WTC11 (cell line): ENCODE measurements around the gene HEYL. TPM values are rescaled to one million over a fixed set of nuclear protein-coding genes. Genes with fewer than 3 reads are reported as not detected.

ENCODE experiments used
- ATAC-seq: fragments of 200-7000 bp; cut with Tn5 transposase; 2 replicates; pipeline ENCODE4 v1.10.0; 2021; ENCODE audit warnings: mild to moderate bottlenecking, moderate library complexity
- CTCF ChIA-PET: fragments of 300-600 bp; sonication (Branson Sonifier 250); formaldehyde crosslinking; loops from one replicate; lab custom pipeline; 2021; ENCODE audit warnings: antibody characterized with exemption; lab: Charles Lee
- POLR2A ChIA-PET: fragments of 350-600 bp; sonication (Branson Sonifier 250); formaldehyde crosslinking; loops from one replicate; lab custom pipeline; 2021; ENCODE audit warnings: antibody characterized with exemption; lab: Charles Lee
- DNase-seq: peaks from one replicate; pipeline ENCODE4 v3.0.0; 2021; ENCODE audit warnings: low spot score
- H3K27ac Mint-ChIP-seq: 2 replicates; pipeline ENCODE4 v1.8.0; 2021; ENCODE audit warnings: mixed read lengths
- H3K27me3 Mint-ChIP-seq: 2 replicates; pipeline ENCODE4 v1.8.0; 2021; ENCODE audit warnings: low read depth, mild to moderate bottlenecking, moderate library complexity, mixed read lengths
- H3K36me3 Mint-ChIP-seq: 2 replicates; pipeline ENCODE4 v1.8.0; 2021; ENCODE audit warnings: mixed read lengths
- H3K4me1 Mint-ChIP-seq: 2 replicates; pipeline ENCODE4 v1.8.0; 2022; ENCODE audit warnings: mixed read lengths
- H3K4me3 Mint-ChIP-seq: 2 replicates; pipeline ENCODE4 v1.8.0; 2021; ENCODE audit warnings: mild to moderate bottlenecking, moderate library complexity, mixed read lengths
- H3K9me3 Mint-ChIP-seq: 2 replicates; pipeline ENCODE4 v1.8.0; 2021; ENCODE audit warnings: mixed read lengths
- EMX1 ChIP-seq: fragments of 250-450 bp; sonication (Bioruptor Pico); IDR thresholded peaks from 2 replicates; pipeline ENCODE4 v1.8.0; 2021; ENCODE audit warnings: mild to moderate bottlenecking
- FOXJ3 ChIP-seq: sonication (generic); formaldehyde crosslinking; IDR thresholded peaks from 2 replicates; pipeline ENCODE4 v1.9.0; 2021; ENCODE audit warnings: missing genetic modification reagents, mild to moderate bottlenecking, borderline replicate concordance
- FOXP1 ChIP-seq: sonication (generic); formaldehyde crosslinking; IDR thresholded peaks from 2 replicates; pipeline ENCODE4 v1.8.0; 2022; ENCODE audit warnings: missing genetic modification reagents, mild to moderate bottlenecking, moderate library complexity, borderline replicate concordance
- JUN ChIP-seq: sonication (generic); formaldehyde crosslinking; IDR thresholded peaks from 2 replicates; pipeline ENCODE4 v1.8.0; 2023; ENCODE audit warnings: mild to moderate bottlenecking, missing genetic modification reagents
- MXD4 ChIP-seq: fragments of 250-450 bp; sonication (Bioruptor Pico); IDR thresholded peaks from 2 replicates; pipeline ENCODE4 v1.8.0; 2021; ENCODE audit warnings: mild to moderate bottlenecking, moderate library complexity, borderline replicate concordance
- NFATC4 ChIP-seq: fragments of 250-450 bp; sonication (Bioruptor Pico); IDR thresholded peaks from 2 replicates; pipeline ENCODE4 v1.9.0; 2021; ENCODE audit warnings: mild to moderate bottlenecking
- NR3C1 ChIP-seq: sonication (generic); formaldehyde crosslinking; conservative IDR thresholded peaks from 2 replicates; pipeline ENCODE4 v1.8.1; 2023; ENCODE audit warnings: low read depth, mild to moderate bottlenecking, missing genetic modification reagents
- RELA ChIP-seq: sonication (generic); formaldehyde crosslinking; IDR thresholded peaks from 2 replicates; pipeline ENCODE4 v1.8.1; 2022; ENCODE audit warnings: missing genetic modification reagents, mild to moderate bottlenecking, borderline replicate concordance
- SP1 ChIP-seq: sonication (generic); formaldehyde crosslinking; conservative IDR thresholded peaks from 2 replicates; pipeline ENCODE4 v1.8.1; 2022; ENCODE audit warnings: missing genetic modification reagents
- TEAD1 ChIP-seq: sonication (generic); formaldehyde crosslinking; IDR thresholded peaks from 2 replicates; pipeline ENCODE4 v1.8.0; 2022; ENCODE audit warnings: mild to moderate bottlenecking, missing genetic modification reagents
- TP53 ChIP-seq: sonication (generic); formaldehyde crosslinking; IDR thresholded peaks from 2 replicates; pipeline ENCODE4 v1.8.1; 2023; ENCODE audit warnings: mild to moderate bottlenecking, missing genetic modification reagents
- ZNF138 ChIP-seq: sonication (generic); formaldehyde crosslinking; conservative IDR thresholded peaks from 2 replicates; pipeline ENCODE4 v1.8.1; 2022; ENCODE audit warnings: mild to moderate bottlenecking, moderate library complexity, missing genetic modification reagents
- ZNF317 ChIP-seq: sonication (generic); formaldehyde crosslinking; IDR thresholded peaks from 2 replicates; pipeline ENCODE4 v1.8.1; 2023; ENCODE audit warnings: low read depth, mild to moderate bottlenecking, moderate library complexity, missing genetic modification reagents, borderline replicate concordance
- ZNF423 ChIP-seq: fragments of 250-450 bp; sonication (Bioruptor Pico); IDR thresholded peaks from 2 replicates; pipeline ENCODE4 v2.1.2; 2022; ENCODE audit warnings: mild to moderate bottlenecking, moderate library complexity
- total RNA-seq: library from RNA; stranded (reverse); gene quantifications from 3 replicates; pipeline ENCODE4 v1.2.3, GENCODE V29; 2021
- TF ChIP-seq, protein P1 (sequence below): fragments of 250-450 bp; sonication (Bioruptor Pico); IDR thresholded peaks from 2 replicates; pipeline ENCODE4 v1.9.0; 2021; ENCODE audit warnings: mild to moderate bottlenecking, borderline replicate concordance
- TF ChIP-seq, protein P2 (sequence below): fragments of 250-450 bp; sonication (Bioruptor Pico); IDR thresholded peaks from 2 replicates; pipeline ENCODE4 v1.9.0; 2021; ENCODE audit warnings: mild to moderate bottlenecking
- TF ChIP-seq, protein P3 (sequence below): sonication (generic); formaldehyde crosslinking; conservative IDR thresholded peaks from 2 replicates; pipeline ENCODE4 v1.8.1; 2023; ENCODE audit warnings: mild to moderate bottlenecking, low read depth, missing genetic modification reagents, moderate library complexity
- TF ChIP-seq, protein P4 (sequence below): sonication (generic); formaldehyde crosslinking; IDR thresholded peaks from 2 replicates; pipeline ENCODE4 v1.8.1; 2023; ENCODE audit warnings: mild to moderate bottlenecking, missing genetic modification reagents
- TF ChIP-seq, protein P5 (sequence below): sonication (generic); formaldehyde crosslinking; IDR thresholded peaks from 2 replicates; pipeline ENCODE4 v1.8.0; 2023; ENCODE audit warnings: missing genetic modification reagents, mild to moderate bottlenecking, borderline replicate concordance
- TF ChIP-seq, protein P6 (sequence below): sonication (generic); formaldehyde crosslinking; IDR thresholded peaks from 2 replicates; pipeline ENCODE4 v1.8.1; 2022; ENCODE audit warnings: low read depth, missing genetic modification reagents, borderline replicate concordance

HEYL gene
- total RNA-seq, 1 experiment from 2014 or later, result 2.3 TPM

DNA sequence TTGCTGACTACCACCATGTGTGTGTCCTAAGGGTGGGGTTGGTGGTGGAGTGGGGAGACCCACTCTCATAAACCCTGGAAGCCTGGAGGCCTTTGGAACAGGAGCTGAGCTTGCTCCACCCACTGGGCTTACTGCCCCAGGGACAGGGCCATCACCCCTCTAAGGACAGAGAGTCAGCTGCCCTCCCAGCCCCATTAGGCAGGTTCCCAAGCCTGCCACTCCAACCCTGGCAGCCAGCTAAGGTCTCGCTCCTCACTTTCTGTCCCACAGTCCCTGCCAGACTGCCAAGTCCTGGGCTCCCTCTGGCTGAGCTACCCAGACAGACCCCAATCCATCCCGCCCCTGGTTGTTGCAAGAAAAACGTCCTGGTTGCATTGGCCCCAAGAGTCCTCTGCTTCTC lies 28.7 kb upstream of the HEYL start:
- Mint-ChIP-seq H3K4me1 (no peaks in the 10 kb centered on the region), H3K4me3 (no peak overlapping the region), H3K9me3 (no peaks in the 10 kb centered on the region), H3K27ac (no peak overlapping the region), H3K36me3 (no peaks in the 10 kb centered on the region), H3K27me3 (peaks cover 100% of the 10 kb centered on the region)
- TF ChIP-seq FOXJ3 (CRISPR knock-in tag), result no peak
- TF ChIP-seq RELA, result no peak
- no peak for TF ChIP-seq EMX1 (CRISPR knock-in tag)
- no peak for TF ChIP-seq NFATC4 (CRISPR knock-in tag)
- no peak for TF ChIP-seq ZNF138 (CRISPR knock-in tag)
- TF ChIP-seq, protein P1, sequence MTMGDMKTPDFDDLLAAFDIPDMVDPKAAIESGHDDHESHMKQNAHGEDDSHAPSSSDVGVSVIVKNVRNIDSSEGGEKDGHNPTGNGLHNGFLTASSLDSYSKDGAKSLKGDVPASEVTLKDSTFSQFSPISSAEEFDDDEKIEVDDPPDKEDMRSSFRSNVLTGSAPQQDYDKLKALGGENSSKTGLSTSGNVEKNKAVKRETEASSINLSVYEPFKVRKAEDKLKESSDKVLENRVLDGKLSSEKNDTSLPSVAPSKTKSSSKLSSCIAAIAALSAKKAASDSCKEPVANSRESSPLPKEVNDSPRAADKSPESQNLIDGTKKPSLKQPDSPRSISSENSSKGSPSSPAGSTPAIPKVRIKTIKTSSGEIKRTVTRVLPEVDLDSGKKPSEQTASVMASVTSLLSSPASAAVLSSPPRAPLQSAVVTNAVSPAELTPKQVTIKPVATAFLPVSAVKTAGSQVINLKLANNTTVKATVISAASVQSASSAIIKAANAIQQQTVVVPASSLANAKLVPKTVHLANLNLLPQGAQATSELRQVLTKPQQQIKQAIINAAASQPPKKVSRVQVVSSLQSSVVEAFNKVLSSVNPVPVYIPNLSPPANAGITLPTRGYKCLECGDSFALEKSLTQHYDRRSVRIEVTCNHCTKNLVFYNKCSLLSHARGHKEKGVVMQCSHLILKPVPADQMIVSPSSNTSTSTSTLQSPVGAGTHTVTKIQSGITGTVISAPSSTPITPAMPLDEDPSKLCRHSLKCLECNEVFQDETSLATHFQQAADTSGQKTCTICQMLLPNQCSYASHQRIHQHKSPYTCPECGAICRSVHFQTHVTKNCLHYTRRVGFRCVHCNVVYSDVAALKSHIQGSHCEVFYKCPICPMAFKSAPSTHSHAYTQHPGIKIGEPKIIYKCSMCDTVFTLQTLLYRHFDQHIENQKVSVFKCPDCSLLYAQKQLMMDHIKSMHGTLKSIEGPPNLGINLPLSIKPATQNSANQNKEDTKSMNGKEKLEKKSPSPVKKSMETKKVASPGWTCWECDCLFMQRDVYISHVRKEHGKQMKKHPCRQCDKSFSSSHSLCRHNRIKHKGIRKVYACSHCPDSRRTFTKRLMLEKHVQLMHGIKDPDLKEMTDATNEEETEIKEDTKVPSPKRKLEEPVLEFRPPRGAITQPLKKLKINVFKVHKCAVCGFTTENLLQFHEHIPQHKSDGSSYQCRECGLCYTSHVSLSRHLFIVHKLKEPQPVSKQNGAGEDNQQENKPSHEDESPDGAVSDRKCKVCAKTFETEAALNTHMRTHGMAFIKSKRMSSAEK, result no peak
- no peak for TF ChIP-seq TP53 (CRISPR knock-in tag)
- no peak for TF ChIP-seq ZNF423 (CRISPR knock-in tag)
- TF ChIP-seq, protein P2, sequence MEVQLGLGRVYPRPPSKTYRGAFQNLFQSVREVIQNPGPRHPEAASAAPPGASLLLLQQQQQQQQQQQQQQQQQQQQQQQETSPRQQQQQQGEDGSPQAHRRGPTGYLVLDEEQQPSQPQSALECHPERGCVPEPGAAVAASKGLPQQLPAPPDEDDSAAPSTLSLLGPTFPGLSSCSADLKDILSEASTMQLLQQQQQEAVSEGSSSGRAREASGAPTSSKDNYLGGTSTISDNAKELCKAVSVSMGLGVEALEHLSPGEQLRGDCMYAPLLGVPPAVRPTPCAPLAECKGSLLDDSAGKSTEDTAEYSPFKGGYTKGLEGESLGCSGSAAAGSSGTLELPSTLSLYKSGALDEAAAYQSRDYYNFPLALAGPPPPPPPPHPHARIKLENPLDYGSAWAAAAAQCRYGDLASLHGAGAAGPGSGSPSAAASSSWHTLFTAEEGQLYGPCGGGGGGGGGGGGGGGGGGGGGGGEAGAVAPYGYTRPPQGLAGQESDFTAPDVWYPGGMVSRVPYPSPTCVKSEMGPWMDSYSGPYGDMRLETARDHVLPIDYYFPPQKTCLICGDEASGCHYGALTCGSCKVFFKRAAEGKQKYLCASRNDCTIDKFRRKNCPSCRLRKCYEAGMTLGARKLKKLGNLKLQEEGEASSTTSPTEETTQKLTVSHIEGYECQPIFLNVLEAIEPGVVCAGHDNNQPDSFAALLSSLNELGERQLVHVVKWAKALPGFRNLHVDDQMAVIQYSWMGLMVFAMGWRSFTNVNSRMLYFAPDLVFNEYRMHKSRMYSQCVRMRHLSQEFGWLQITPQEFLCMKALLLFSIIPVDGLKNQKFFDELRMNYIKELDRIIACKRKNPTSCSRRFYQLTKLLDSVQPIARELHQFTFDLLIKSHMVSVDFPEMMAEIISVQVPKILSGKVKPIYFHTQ (CRISPR knock-in tag), result no peak
- no peak for TF ChIP-seq SP1 (CRISPR knock-in tag)
- no peak for TF ChIP-seq MXD4 (CRISPR knock-in tag)
- no peak for TF ChIP-seq FOXP1 (CRISPR knock-in tag)
- TF ChIP-seq, protein P3, sequence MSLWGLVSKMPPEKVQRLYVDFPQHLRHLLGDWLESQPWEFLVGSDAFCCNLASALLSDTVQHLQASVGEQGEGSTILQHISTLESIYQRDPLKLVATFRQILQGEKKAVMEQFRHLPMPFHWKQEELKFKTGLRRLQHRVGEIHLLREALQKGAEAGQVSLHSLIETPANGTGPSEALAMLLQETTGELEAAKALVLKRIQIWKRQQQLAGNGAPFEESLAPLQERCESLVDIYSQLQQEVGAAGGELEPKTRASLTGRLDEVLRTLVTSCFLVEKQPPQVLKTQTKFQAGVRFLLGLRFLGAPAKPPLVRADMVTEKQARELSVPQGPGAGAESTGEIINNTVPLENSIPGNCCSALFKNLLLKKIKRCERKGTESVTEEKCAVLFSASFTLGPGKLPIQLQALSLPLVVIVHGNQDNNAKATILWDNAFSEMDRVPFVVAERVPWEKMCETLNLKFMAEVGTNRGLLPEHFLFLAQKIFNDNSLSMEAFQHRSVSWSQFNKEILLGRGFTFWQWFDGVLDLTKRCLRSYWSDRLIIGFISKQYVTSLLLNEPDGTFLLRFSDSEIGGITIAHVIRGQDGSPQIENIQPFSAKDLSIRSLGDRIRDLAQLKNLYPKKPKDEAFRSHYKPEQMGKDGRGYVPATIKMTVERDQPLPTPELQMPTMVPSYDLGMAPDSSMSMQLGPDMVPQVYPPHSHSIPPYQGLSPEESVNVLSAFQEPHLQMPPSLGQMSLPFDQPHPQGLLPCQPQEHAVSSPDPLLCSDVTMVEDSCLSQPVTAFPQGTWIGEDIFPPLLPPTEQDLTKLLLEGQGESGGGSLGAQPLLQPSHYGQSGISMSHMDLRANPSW, result no peak
- no peak for TF ChIP-seq NR3C1 (CRISPR knock-in tag)
- no peak for TF ChIP-seq ZNF317 (CRISPR knock-in tag)
- TF ChIP-seq, protein P4, sequence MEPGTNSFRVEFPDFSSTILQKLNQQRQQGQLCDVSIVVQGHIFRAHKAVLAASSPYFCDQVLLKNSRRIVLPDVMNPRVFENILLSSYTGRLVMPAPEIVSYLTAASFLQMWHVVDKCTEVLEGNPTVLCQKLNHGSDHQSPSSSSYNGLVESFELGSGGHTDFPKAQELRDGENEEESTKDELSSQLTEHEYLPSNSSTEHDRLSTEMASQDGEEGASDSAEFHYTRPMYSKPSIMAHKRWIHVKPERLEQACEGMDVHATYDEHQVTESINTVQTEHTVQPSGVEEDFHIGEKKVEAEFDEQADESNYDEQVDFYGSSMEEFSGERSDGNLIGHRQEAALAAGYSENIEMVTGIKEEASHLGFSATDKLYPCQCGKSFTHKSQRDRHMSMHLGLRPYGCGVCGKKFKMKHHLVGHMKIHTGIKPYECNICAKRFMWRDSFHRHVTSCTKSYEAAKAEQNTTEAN, result no peak
- TF ChIP-seq, protein P5, sequence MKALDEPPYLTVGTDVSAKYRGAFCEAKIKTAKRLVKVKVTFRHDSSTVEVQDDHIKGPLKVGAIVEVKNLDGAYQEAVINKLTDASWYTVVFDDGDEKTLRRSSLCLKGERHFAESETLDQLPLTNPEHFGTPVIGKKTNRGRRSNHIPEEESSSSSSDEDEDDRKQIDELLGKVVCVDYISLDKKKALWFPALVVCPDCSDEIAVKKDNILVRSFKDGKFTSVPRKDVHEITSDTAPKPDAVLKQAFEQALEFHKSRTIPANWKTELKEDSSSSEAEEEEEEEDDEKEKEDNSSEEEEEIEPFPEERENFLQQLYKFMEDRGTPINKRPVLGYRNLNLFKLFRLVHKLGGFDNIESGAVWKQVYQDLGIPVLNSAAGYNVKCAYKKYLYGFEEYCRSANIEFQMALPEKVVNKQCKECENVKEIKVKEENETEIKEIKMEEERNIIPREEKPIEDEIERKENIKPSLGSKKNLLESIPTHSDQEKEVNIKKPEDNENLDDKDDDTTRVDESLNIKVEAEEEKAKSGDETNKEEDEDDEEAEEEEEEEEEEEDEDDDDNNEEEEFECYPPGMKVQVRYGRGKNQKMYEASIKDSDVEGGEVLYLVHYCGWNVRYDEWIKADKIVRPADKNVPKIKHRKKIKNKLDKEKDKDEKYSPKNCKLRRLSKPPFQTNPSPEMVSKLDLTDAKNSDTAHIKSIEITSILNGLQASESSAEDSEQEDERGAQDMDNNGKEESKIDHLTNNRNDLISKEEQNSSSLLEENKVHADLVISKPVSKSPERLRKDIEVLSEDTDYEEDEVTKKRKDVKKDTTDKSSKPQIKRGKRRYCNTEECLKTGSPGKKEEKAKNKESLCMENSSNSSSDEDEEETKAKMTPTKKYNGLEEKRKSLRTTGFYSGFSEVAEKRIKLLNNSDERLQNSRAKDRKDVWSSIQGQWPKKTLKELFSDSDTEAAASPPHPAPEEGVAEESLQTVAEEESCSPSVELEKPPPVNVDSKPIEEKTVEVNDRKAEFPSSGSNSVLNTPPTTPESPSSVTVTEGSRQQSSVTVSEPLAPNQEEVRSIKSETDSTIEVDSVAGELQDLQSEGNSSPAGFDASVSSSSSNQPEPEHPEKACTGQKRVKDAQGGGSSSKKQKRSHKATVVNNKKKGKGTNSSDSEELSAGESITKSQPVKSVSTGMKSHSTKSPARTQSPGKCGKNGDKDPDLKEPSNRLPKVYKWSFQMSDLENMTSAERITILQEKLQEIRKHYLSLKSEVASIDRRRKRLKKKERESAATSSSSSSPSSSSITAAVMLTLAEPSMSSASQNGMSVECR (CRISPR knock-in tag), result no peak
- TF ChIP-seq, protein P6, sequence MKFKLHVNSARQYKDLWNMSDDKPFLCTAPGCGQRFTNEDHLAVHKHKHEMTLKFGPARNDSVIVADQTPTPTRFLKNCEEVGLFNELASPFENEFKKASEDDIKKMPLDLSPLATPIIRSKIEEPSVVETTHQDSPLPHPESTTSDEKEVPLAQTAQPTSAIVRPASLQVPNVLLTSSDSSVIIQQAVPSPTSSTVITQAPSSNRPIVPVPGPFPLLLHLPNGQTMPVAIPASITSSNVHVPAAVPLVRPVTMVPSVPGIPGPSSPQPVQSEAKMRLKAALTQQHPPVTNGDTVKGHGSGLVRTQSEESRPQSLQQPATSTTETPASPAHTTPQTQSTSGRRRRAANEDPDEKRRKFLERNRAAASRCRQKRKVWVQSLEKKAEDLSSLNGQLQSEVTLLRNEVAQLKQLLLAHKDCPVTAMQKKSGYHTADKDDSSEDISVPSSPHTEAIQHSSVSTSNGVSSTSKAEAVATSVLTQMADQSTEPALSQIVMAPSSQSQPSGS, result no peak
- no peak for TF ChIP-seq TEAD1
- no peak for TF ChIP-seq JUN
- ChIA-PET POLR2A (no interaction called here), CTCF (interaction anchor here (1.1 to 5.7 kb wide), 4 partner anchors 9 to 62 kb away, joined by 4 to 90 read pairs (median 11); no protein-coding TSS in a partner anchor)
- DNase-seq (no peak), ATAC-seq (no peak)
